AG04450 (cell line): ENCODE measurements around the gene MAPK10. TPM values are rescaled to one million over a fixed set of nuclear protein-coding genes. Genes with fewer than 3 reads are reported as not detected.

ENCODE experiments used
- CTCF ChIA-PET: fragments of 300-600, 350-600 bp; formaldehyde crosslinking; extraction: SDS; loops from one replicate; lab custom pipeline; 2022; ENCODE audit warnings: antibody characterized with exemption, inconsistent platforms; lab: Charles Lee
- POLR2A ChIA-PET: fragments of 350-600 bp; formaldehyde crosslinking; extraction: SDS; loops from one replicate; lab custom pipeline; 2021; ENCODE audit warnings: antibody characterized with exemption, inconsistent platforms; lab: Yijun Ruan, JAX
- DNase-seq: peaks from one replicate; pipeline ENCODE4 v3.0.0-alpha.2; 2011; ENCODE audit warnings: low read depth, low spot score
- H3K27ac ChIP-seq: one replicate; pipeline ENCODE4 v1.5.1; 2012; ENCODE audit warnings: low read depth, low read length, control low read depth
- H3K27me3 ChIP-seq: one replicate; pipeline ENCODE4 v1.6.0; 2012; ENCODE audit warnings: low read length; ENCODE audit not compliant: control insufficient read depth, insufficient read depth
- H3K4me3 ChIP-seq: 2 replicates; pipeline ENCODE4 v1.5.1; 2011; ENCODE audit warnings: mild to moderate bottlenecking, low read depth, low read length, control low read depth
- H3K9me3 ChIP-seq: 2 replicates; pipeline ENCODE4 v1.5.1; 2012; ENCODE audit warnings: low read length; ENCODE audit not compliant: control insufficient read depth, insufficient read depth
- polyA plus RNA-seq: library from polyadenylated mRNA; depleted of rRNA; stranded (reverse); fragments of >200 nt; gene quantifications from 2 replicates; pipeline ENCODE4 v1.2.3, GENCODE V29; 2011
- TF ChIP-seq, protein P1 (sequence below): IDR thresholded peaks from 2 replicates; pipeline ENCODE4 v1.5.1; 2011; ENCODE audit warnings: low read depth, low read length, control low read depth, inconsistent platforms

MAPK10 gene
- polyA plus RNA-seq, 1 experiment: 16.3 TPM

- CTCF ChIA-PET: interaction anchor here (0.9 to 1.1 kb wide), 2 partner anchors 258 to 634 kb away, joined by 3 read pairs; no protein-coding TSS in a partner anchor
- DNase-seq: no peak
- POLR2A ChIA-PET: no interaction called here
Observed at GRCh38 chr4:86006057-86006456, 353.8 kb downstream of the MAPK10 start.

GRCh38 chr4:86004030-86004429 lies 355.8 kb downstream of the MAPK10 start:
- Histone ChIP-seq H3K9me3 (no peaks in the 10 kb centered on the region), H3K27me3 (no peaks in the 10 kb centered on the region), H3K4me3 (no peak overlapping the region), H3K27ac (no peak overlapping the region)
- CTCF ChIA-PET: interaction anchor here (0.6 kb wide), 1 partner anchor 40 kb away, joined by 3 read pairs; no protein-coding TSS in a partner anchor
- TF ChIP-seq, protein P1, sequence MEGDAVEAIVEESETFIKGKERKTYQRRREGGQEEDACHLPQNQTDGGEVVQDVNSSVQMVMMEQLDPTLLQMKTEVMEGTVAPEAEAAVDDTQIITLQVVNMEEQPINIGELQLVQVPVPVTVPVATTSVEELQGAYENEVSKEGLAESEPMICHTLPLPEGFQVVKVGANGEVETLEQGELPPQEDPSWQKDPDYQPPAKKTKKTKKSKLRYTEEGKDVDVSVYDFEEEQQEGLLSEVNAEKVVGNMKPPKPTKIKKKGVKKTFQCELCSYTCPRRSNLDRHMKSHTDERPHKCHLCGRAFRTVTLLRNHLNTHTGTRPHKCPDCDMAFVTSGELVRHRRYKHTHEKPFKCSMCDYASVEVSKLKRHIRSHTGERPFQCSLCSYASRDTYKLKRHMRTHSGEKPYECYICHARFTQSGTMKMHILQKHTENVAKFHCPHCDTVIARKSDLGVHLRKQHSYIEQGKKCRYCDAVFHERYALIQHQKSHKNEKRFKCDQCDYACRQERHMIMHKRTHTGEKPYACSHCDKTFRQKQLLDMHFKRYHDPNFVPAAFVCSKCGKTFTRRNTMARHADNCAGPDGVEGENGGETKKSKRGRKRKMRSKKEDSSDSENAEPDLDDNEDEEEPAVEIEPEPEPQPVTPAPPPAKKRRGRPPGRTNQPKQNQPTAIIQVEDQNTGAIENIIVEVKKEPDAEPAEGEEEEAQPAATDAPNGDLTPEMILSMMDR: no peak
- POLR2A ChIA-PET: no interaction called here
- DNase-seq: no peak

More at GRCh38 chr4:86006057-86006456, 353.8 kb downstream of the MAPK10 start:
- Histone ChIP-seq H3K27me3 (no peaks in the 10 kb centered on the region), H3K9me3 (no peaks in the 10 kb centered on the region), H3K4me3 (no peak overlapping the region), H3K27ac (no peak overlapping the region)
- TF ChIP-seq, protein P1: no peak

DNA sequence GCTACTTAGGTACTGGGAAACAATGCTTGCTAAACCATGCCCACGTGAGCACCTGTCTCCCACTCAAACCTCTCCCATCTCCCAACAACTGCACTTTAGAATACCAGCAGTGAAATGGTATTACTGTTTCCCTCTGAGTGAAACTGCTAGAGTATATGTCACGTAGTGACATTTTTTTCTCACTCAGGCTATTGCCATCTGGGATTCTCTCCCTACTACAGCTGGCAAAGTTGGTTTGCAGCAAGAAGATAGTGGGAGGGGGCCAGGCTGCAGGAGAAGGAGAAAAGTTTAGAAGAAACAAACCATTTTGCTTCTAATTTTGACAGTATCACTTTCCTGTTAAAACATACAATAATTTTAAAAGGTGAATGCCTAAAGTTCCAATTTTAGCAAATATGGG lies 358.3 kb downstream of the MAPK10 start:
- POLR2A ChIA-PET: no interaction called here
- H3K4me3 ChIP-seq: no peak overlapping the region
- TF ChIP-seq, protein P1: no peak
- no peaks in the 10 kb centered on the region for H3K9me3 ChIP-seq
- H3K27ac ChIP-seq: no peak overlapping the region
- H3K27me3 ChIP-seq: no peaks in the 10 kb centered on the region
- no peak for DNase-seq
- CTCF ChIA-PET: no interaction called here

DNA sequence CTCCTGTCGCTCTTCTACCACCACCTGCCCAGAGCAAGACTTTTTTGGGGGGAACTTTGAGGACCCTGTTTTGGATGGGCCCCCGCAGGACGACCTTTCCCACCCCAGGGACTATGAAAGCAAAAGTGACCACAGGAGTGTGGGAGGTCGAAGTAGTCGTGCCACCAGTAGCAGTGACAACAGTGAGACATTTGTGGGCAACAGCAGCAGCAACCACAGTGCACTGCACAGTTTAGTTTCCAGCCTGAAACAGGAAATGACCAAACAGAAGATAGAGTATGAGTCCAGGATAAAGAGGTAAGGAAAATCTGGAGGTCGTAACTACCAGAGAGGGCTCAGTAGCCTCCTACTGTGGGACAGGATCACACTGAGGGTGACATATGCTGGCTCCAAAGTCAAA lies 364.5 kb downstream of the MAPK10 start:
- Histone ChIP-seq H3K27me3 (no peaks in the 10 kb centered on the region), H3K9me3 (no peaks in the 10 kb centered on the region), H3K27ac (no peak overlapping the region), H3K4me3 (no peak overlapping the region)
- CTCF ChIA-PET: no interaction called here
- POLR2A ChIA-PET: interaction anchor here (0.6 kb wide), 1 partner anchor 183 kb away, joined by 3 read pairs; no protein-coding TSS in a partner anchor
- TF ChIP-seq, protein P1: no peak
- no peak for DNase-seq

DNA sequence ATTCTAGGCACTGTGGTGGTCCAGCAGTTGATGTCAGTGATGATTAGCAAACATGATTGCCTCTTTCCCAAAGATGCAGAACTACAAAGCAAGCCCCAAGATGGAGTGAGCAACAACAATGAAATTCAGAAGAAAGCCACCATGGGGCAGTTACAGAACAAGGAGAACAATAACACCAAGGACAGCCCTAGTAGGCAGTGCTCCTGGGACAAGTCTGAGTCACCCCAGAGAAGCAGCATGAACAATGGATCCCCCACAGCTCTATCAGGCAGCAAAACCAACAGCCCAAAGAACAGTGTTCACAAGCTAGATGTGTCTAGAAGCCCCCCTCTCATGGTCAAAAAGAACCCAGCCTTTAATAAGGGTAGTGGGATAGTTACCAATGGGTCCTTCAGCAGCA lies 365.3 kb downstream of the MAPK10 start:
- DNase-seq: no peak

More for the DNA sequence above, 365.3 kb downstream of the MAPK10 start:
- Histone ChIP-seq H3K4me3 (no peak overlapping the region), H3K27me3 (no peaks in the 10 kb centered on the region), H3K27ac (no peak overlapping the region), H3K9me3 (no peaks in the 10 kb centered on the region)
- ChIA-PET POLR2A (no interaction called here), CTCF (no interaction called here)
- TF ChIP-seq, protein P1: no peak
